SKM-1 treated with dmso at 0.1 percent for 144 hours (cell line): ENCODE data around the gene TMEM30B.

ENCODE experiments used
- DNase-seq: peaks from one replicate; lab custom pipeline; 2025; ENCODE audit not compliant: unreplicated experiment; lab: John Stamatoyannopoulos, UW

TMEM30B gene

DNA sequence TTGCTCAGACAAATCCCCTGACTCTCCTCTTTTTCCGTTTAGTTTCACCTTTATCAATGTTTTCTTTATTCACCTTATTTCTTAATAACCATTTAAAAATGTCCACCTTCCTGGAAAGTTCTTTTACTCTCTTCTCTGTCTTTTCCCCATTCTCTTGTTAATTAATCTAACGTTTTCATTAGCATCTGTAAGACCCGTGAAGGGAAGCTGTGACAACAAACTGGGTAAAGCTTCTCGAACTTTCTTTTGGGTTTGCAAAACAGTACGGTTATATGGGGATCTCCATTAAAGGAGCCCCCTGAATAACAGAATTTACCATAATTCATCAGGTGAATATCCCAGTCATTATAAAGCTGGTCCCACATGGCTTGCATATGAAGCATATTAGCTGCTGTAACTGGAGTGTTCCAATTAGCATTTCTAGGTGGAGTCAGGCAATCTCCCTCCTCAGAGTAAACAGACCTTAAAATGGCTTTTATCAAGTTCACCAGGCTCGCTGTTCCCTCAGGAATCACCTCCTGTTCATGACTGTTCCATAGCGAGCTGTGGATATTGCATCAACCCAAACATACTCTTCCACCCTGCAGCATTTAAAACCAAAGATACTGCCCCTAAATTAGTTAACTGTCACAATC is 42.4 kb downstream of the TMEM30B start:
- DNase-seq: no peak

GRCh38 chr14:61234215-61234916 is 46.8 kb downstream of the TMEM30B start:
- DNase-seq: no peak

DNA sequence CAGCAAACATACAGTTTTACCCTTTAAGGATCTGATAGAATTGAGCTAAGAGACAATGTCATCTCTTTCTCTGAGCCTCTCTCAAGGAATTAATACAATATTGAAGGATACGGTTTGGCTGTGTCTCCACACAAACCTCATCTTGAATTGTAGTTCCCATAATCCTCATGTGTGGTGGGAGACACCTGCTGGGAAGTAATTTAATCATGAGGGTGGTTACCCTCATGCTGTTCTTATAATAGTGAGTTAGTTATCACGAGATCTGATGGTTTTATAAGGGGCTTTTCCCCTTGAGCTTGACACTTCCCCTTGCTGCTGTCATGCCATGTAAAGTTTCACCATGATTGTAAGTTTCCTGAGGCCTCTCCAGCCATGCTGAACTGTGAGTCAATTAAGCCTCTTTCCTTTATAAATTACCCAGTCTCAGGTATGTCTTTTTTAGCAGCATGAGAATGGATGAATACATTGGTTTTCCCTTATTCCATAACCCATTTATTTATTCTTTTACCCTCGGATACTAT is 47.6 kb downstream of the TMEM30B start:
- no peak for DNase-seq

GRCh38 chr14:61231810-61232209 is 49.3 kb downstream of the TMEM30B start:
- DNase-seq: no peak

GRCh38 chr14:61229981-61230380 is 51.2 kb downstream of the TMEM30B start:
- DNase-seq: no peak

- no peak for DNase-seq
Observed at GRCh38 chr14:61229475-61229888, 51.7 kb downstream of the TMEM30B start.

GRCh38 chr14:61227884-61228591 is 53.1 kb downstream of the TMEM30B start:
- no peak for DNase-seq
